Testis (tissue), 2 donors: ENCODE measurements around the gene ACVR2B.

Source experiments
- CTCF ChIP-seq, 3 experiments: fragments of 450-650 bp in 2 of 3; fragments of 200-600 bp in 1 of 3; sonication (generic) in 1 of 3; IDR thresholded peaks; one replicate each; pipeline ENCODE4 v1.5.1; 2016 to 2019; ENCODE audit warnings: antibody characterized with exemption in 3 of 3, mild to moderate bottlenecking in 2 of 3, moderate library complexity in 1 of 3
- POLR2A ChIP-seq: fragments of 450-650 bp; IDR thresholded peaks from one replicate; pipeline ENCODE4 v1.6.1; 2017; ENCODE audit warnings: antibody characterized with exemption, mild to moderate bottlenecking, moderate library complexity

DNA sequence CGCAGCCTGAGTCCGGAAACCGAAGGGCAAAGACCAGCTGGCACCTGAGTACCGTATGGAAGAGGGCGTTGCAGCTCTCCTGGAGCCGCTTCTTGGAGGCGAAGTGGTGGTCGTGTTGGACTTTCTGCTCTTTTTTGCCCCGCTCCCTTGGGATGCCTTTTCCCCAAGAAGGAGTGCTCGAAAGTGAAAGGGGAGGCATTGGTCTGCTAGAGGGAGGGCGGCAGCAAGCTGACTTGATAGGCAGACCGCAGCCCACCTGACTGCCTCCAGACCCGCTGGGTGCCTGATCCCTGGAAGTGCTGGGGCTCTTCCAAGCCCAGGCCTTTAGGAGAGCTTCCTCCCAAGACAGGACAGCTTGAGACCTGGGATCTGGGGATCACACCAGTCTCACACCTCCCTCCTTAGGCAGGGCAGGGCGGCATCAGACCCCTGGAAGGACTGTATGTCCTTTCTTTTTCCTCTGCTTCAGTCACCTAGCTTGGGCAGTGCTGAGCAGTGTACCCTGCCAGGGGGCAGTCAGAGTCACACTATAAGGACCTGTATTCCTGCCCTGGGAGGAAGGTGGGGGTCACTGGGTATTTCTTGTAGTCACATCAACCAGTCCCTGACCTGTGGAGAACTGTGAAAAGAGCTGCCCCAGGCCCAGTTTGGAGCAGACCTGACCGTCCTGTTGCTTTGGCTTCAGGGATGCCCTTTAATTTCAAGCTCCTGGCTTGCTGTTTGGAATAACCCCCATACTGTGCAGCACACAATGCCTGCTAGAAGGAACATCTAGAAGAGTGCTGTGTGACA is 2.1 kb downstream of the ACVR2B start:
- TF ChIP-seq CTCF (IDR thresholded peaks at IDR 0.05), result no peak
- no peak for TF ChIP-seq POLR2A
